ENCODE measurements around the gene BAIAP2.

GRCh38 chr17:81049973-81050551, 15.1 kb downstream of the BAIAP2 start:
- no peak for TF ChIP-seq CTCF (IDR thresholded peaks at IDR 0.05; ENCODE audit: insufficient read depth, low read length, poor library complexity, severe bottlenecking)
- TF ChIP-seq EZH2phosphoT487 (conservative IDR thresholded peaks at IDR 0.05; ENCODE audit: low read length), result no peak

Measured in SU-DHL-6 (cell line).